Right lobe of liver (tissue), 4 donors: Measurements from ENCODE around the gene TSPAN31.

Experiments used
- POLR2A ChIP-seq: fragments of 450-650 bp; IDR thresholded peaks from one replicate; pipeline ENCODE4 v1.6.1; 2017; ENCODE audit warnings: antibody characterized with exemption, mild to moderate bottlenecking
- TF ChIP-seq, protein P1 (sequence below), 4 donors: fragments of 200-600 bp in 3 of 4; fragments of 450-650 bp in 1 of 4; IDR thresholded peaks; one replicate each; pipeline versions ENCODE4 v1.5.1 to v1.8.0; 2016 to 2022; ENCODE audit warnings: antibody characterized with exemption in 4 of 4, mild to moderate bottlenecking in 2 of 4
- donor health status: DM: no; HTN: no; CAD: no.
- donor health status: DM: no; HTN: no; CAD: no.
- donor health status: DM: no; HTN: yes; CAD: no.

DNA sequence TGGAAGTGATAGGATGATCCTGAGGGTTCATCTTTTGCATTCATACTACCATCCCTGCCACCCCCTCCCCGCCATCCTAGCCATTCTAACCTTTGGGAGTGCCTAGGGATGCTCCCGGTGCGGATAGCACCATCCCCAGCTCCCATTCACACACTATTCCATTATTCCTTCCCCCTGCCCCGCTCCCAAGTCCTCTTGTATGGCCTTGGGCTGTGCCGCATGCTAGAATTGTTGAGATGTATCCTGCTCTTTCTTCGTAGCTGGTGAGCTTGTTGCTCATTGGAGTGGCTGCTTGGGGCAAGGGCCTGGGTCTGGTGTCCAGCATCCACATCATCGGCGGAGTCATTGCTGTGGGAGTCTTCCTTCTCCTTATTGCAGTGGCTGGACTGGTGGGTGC is 644 bp downstream of the TSPAN31 start:
- TF ChIP-seq, protein P1, sequence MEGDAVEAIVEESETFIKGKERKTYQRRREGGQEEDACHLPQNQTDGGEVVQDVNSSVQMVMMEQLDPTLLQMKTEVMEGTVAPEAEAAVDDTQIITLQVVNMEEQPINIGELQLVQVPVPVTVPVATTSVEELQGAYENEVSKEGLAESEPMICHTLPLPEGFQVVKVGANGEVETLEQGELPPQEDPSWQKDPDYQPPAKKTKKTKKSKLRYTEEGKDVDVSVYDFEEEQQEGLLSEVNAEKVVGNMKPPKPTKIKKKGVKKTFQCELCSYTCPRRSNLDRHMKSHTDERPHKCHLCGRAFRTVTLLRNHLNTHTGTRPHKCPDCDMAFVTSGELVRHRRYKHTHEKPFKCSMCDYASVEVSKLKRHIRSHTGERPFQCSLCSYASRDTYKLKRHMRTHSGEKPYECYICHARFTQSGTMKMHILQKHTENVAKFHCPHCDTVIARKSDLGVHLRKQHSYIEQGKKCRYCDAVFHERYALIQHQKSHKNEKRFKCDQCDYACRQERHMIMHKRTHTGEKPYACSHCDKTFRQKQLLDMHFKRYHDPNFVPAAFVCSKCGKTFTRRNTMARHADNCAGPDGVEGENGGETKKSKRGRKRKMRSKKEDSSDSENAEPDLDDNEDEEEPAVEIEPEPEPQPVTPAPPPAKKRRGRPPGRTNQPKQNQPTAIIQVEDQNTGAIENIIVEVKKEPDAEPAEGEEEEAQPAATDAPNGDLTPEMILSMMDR (IDR thresholded peaks at IDR 0.05) = no peak
- no peak for TF ChIP-seq POLR2A
